Hematopoietic multipotent progenitor cell treated with erythropoietin and hydrocortisone succinate and interleukin-3 and kit ligand, for 6 days (in vitro differentiated cells): ENCODE data around the gene ATP1A1.

Experiments
- DNase-seq: peaks from one replicate; pipeline ENCODE4 v3.0.0-alpha.2; 2015

The ATP1A1 gene

DNA sequence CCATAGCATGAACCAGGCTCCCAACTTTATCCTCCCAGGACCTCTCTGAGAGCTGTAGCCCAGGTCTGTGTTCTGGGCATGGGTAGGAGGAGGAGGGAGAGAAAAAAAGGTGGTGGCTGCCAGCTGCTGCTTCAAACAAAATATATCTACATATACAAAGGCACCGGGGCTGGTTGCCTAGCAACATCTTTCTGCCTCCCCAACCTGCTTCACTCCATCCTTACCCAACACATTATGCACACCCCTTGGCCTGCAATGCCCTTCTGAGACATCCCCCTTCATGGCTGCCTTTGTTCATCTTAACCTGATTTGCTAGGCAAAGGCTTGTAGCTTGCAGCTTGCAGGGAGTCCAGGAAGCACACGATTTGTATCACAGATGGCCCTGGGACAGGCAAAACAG lies 27.2 kb upstream of the ATP1A1 start:
- no peak for DNase-seq

DNA sequence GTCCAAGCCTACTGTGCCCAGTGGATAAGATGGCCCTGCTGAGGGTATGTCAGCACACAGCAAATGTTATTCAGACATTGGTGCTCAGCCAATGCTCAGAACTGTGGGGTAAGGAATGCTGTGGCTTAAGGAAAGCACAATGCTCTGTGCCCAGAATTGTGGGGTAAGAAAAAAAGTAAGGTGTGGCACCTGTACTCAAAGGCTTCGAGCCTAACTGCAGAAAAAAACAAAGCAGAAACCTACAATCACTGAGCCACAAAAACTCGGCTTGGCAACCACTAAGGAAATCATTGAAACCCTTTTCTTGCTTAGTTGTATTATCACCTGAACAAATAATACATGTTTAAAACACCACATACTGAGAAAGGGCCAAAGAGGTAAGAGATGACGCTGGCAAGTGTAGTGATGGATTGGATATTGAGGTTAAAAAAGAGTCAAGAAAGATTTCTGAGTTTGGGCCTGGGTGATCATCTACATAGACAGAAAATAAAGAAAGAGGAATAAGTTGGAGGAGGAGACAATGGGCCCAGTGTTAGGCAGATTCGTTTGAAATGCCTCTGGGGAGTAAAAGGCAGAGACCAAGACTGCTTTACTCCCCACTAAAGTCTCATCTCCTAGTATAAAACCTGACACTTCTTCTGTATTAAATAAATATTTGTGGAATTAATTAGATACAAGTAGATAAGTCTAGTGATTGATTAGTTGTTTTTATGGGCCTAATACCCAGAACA lies 25.9 kb upstream of the ATP1A1 start:
- DNase-seq: no peak

DNA sequence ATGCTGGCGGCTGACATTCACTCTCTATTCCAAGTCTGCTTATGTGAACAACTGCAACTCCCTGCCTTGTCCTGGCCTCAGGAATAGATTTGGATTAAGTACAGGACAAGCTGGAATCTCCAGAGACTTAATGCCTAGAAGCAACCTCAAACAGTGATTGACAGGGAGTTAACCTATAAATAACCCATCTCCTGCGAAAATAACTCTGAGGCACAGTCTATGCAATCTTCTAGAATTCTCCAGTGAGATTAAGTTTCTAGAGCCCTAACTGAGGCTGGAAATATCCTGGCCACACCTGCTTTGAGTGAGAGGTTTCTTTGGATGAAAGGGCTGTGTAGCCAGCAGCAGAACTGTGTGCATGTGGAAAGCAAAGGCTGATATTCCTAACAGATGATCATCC lies 25.3 kb upstream of the ATP1A1 start:
- no peak for DNase-seq

DNA sequence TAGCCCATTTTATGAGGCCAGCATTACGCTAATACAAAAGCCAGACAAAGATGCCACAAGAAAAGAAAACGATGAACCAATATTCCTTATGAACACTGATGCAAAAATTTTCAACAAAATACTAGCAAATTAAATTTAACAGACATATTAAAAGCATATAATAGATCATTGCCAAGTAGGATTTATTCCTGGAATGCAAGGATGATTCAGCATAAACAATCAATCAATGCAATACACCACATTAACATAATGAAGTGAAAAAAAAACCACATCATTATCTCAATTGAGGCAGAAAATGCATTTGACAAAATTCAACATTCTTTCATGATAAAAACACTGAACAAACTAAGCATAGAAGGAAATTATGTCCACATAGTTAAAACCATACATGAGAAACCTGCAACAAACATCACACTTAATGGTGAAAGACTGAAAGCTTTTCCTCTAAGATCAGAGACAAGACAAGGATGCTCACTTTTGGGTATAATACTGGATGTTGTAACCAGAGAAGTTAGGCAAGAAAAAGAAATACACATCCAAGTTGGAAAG lies 22.9 kb upstream of the ATP1A1 start:
- DNase-seq: no peak

DNA sequence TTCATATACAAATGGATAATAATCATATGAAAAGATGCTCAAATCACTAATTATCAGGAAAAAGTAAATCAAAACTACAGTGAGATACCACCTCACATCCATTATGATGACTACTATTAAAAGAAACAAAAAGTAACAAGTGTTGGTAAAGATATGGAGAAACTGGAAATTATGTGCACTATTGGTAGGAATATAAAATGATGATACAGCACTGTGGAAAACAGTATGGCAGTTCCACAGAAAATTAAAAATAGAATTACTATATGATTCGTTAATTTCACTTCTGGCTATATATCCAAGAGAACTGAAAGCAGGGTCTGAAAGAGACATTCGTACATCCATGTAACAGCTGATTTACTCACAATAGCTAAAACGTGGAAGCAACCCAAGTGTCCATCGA lies 21.1 kb upstream of the ATP1A1 start:
- DNase-seq: no peak

DNA sequence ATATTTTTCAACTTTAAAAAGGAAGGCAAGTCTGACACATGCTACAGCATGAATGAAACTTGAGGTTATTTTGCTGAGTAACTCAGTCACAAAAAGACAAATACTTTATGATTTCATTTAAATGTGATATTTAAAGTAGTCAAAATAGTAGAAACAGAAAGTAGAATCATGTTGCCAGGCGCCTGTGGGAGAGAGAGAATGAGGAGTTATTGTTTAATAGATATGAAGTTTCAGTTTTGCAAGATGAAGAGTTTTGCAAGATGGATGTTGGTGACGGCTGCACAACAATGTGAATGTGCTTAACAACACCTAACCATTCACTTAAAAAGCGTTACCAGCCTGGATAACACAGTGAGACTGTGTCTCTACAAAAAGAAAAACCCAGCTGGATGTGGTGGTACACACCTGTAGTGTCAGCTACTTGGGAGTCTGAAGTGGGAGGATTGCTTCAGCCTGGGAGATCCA lies 20.7 kb upstream of the ATP1A1 start:
- DNase-seq: no peak

DNA sequence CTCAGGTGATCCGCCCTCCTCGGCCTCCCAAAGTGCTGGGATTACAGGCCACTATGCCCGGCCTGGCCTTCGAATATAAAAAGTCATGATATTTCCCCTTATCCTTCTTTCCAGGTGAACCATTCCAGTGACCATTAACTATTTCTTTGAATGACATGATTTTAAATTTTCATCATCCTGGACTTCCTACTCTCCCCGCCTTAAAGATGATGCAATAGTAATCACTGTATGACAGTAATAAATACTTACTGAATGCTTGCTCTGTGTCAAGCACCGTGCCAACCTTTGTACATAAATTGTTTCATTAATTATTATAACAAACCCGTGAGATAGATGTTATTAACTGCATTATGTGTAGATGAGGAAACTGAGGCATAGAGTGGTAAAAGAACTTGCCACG lies 19.9 kb upstream of the ATP1A1 start:
- no peak for DNase-seq

DNA sequence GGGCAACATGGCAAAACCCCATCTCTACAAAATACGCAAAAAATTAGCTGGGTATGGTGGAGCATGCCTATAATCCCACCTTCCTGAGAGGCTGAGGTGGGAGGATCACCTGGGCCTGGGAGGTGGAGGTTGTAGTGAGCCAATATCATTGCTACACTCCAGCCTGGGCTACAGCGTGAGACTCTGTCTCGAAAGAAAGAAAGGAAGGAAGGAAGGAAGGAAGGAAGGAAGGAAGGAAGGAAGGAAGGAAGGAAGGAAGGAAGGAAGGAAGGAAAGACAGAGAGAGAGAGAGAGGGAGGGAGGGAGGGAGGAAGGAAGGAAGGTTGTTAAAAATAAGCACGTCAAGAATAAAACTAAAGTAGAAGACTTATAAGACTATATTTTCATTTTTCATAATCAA lies 17.0 kb upstream of the ATP1A1 start:
- DNase-seq: no peak

DNA sequence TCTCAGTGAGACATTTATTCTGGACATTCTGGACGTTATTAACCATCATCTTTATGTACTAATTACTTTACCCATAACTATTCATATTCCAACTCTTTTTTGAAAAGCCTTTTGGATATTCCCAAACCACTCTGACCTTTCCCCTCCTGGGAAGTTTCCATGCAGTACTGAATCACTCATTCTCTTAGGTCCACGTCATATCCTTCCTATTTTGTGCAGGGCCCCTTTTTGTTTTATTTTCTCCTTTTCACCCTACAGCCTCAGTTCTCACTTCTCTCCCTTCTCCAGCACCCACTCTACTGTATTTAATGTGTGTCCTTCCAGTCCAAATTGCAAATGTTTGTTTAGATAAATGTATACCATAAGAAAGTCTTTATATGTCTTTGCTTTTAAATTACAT lies 16.4 kb upstream of the ATP1A1 start:
- no peak for DNase-seq

DNA sequence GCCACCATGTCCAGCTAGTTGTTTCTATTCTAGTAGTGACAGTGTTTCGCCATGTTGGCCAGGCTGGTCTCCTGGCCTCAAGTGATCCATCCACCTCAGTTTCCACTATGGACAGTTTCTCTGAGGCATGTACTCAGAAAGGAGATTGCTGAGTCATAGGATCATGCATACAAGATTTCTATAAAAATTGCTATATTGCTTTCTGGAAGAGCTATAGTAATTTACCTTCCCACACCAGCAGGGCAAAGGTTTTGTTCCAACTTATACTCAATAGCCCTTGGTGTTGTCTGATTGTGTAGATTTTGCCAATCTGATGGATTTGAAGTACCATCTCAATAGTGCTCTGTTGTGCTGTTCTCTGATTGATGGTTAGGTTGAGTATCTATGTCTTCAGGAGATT lies 15.6 kb upstream of the ATP1A1 start:
- no peak for DNase-seq

DNA sequence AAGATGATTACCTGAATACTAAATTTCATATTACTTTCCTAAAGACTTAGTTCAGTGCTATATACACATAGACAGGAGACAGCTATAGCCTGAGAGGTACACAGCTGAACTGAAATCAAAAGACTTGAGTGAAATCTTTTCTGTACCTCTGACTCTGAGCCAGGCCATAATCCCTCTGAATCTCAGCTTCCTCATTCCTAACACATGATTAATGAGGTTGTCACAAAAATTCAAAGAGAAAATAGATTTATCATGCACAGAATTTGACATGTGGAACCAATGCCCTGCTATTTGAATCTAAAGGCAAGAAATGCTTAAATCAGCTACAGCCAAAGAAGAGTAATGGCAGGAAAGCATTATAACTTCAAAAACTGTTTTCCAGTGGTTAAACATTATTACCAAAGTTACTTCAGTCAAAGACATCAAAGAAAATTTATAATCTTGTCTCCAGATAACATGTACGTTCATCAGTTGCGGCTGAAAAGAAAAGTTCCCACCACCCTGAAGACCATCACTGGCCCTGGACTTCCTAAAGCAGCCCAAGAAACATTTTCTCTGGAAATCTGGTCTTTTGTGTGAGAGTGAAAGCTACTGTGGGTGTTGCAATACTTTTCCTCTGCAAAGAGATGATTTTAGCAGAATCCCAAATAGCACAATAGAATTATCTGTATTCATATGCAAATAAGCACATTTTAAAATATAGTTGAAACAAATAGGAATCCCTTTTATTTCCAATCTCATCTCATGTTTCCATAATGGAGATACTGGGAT lies 13.8 kb upstream of the ATP1A1 start:
- DNase-seq: no peak

DNA sequence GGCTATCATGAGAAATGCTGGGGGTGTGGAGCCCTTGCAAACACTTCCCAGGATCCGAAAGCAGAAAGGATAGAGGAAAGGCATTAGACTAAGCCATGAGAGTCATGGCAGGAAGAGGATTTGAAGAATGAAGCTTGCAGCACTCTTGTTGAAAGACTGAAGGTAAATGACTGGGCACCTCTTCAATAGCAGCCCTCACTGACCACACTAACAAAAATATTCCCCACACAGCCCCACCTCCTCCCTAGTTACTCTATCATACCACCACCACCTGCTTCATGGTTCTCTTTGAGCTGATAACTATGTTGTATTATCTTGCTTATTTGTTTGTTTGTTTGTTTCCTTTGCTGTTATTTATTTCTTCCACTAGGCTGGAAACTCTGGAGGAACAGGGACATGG lies 13.2 kb upstream of the ATP1A1 start:
- no peak for DNase-seq

DNA sequence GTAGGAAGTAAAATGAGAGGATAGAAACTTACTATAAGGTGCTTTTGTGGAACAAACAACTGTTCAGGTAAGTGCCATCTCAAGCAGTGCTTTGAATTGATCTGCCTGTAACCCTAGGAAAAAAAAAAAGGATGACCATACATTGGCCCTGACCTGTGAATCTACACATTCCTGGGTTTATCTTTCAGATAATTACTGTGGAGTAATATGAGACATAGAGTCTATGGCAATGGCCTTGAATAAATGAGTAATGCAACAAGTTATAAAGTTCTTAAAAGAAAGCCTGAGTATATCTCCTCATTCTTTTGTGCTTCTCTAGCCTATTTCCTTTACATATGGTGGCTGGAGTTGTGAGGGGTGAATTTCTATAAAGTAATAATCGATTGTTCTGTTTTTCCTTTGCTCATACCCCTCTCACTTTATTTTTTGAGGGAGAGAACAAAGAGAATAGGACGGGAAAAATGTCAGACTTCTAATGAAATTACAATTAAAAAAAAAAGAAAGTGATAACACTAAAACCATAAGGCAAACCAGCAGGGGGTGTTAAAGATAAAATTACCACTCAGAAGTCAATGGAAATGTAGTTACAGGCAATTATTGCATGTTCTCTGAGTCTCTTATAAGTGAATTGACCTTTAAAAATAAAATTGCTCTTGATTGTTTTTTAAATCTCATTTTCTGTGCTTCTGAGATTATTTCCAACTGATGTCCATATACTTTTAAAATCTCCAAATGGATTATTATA lies 12.4 kb upstream of the ATP1A1 start:
- peak; percentile 76 for DNase-seq

DNA sequence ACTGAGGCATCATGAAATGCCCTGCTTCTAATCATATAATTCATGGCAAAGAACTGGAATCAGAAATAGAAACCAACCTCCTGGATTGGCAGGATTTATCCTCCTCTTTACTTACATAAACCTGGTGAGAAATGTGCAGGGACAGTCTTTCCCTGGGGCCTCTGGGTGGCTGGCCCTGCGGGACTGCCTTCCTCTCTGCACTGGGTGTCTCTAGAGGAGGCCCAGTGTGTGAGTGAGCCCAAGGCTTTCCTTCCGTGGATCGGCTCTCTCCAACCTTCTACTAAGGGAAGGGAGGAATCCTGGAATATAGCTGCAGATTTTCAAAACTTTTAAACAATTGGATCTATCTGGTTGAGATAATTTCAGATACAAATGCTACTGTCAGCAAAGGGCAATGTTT lies 11.4 kb upstream of the ATP1A1 start:
- DNase-seq: no peak

DNA sequence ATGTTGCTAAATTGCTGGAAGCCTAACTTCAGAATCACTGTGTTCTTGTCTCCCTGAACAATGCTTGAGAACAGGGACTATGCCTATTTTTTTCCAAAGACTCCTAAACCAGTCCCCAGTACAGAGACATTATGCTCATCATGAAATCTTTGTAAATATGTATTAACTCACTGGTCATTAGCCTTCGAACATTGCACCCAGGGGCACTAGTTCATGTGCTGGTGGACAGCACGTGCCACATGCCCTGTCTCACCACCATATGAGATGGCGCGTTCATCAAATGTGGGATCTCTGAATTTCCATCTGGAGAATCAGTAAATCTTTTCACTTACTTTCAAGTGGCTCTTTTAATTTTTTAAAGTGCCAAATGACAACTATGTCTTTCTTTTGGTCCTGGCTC lies 11.0 kb upstream of the ATP1A1 start:
- no peak for DNase-seq

DNA sequence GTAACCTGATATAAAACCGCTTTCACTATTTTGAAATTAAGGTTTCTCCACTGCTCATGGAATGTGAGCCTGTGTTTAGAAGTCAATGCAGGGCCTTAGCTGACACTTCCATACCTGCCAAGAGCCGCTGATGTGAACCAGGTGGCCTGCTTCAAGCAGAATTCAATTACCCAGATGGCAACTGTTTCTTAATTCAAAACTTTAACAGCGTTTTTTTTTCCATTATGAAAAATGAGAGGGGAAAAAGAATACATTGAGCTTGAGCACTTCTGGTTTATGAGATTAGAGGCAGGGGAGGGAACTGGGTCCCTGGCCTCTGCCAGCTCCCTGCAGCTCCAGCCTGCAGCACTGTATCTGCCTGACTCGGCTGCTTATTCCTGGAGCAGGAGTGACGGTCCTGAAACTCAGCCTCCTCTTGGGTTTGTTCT lies 7.7 kb upstream of the ATP1A1 start:
- DNase-seq: no peak

DNA sequence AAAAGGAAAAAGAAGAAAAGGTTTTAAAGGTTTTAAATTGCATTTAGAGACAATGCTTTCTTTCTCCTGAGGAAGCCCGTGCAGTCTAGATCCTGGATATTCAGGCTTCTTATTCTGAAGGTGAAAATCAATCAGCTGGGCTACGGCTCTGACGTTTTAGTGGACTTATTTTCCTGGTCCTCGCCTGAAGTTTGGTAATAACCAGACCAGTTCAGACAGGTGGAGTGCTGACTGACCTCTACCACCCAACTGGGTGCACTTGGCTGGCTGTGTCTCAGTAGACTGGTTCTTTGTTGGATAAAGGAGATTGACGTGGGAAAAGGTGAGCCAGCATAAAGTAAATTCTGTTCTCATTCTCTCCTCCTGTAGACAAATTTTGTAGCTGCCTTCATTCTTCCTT lies 7.2 kb upstream of the ATP1A1 start:
- no peak for DNase-seq

DNA sequence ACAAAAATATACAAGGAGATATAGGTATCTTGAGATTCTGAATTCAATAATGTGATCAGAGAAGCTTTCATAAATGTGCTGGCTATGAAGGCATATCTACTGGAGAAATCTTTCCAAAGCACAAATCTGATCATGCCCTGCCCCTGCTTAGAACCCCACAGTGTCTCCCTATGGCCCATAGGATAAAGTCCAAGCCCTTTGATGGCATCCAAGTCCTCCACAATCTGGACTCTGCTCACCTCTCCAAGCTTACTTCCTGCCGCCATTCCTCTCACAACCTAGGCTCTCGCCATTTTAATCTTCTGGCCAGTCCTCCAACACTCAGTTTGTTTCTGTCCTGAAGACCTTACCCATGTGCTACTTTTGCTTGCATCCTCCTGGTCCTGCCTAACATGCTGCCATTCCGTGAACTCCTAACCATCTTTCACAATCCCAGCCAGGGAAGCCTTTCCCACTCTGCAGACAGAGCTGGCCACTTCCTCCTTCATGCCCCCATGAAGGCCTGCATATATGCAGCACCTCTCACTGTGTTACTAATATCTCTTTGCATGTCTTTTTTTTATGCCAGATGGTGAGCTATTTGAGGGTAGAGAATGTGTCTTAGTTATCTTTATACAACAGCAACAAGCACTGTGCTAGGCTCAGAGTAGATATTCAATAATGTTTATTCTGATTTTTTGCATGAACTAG lies 5.6 kb upstream of the ATP1A1 start:
- no peak for DNase-seq

DNA sequence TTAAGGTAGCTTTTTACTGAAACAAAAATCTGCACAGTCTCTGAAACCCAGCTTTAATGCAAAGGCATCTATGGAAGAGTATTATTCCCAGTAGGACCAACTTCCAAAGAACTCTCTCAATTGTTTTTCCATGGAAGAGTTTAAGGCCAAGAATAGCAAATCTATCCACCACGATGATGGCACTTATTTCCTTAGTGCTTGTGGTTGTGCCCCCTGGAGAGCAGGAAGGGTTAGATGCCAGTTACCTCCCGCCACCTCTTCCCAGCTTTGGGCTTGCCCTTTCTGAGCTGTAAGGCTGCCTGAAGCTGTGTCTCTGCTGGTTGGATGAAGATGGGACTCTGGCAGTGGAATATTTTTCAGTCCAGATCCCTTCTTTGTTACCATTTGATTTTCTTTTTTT lies 4.8 kb upstream of the ATP1A1 start:
- DNase-seq: no peak

DNA sequence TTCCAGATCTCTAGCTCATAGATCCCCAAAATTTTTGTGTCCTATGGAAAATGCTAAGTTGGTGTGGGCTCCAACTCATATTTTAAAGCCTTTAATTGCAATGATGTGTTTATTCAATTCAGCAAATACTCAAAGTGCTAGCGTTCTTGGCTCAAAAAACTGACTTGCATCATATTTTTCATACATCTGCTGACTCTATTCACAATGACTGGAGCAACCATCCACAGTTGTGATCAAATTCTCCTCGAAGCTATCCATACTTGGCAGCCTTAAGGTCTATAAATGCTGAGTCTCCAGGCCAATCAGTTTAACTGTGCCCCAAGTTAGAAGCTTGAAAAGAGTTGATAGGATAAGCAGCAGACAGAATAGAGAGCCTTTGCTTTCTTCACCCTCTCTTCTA lies 2.9 kb upstream of the ATP1A1 start:
- no peak for DNase-seq

DNA sequence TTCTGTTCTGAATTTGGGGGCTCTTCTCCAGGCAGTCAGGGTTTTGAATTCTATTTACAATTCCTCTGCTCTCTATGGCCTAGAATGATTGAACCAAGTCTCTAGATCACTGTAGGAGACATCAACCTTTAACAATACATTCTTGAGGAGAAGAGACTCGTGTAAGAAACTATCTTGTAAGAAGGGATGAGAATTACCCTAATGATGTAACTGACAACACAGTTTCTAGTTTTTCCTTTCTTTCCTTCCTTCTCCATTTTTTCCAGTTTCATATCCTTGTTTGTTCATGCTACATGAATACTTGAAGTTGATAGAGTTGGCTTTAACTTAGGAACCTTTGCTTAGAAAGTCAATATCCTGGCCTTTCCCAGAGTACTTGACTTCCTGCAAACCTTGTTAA lies 1.3 kb upstream of the ATP1A1 start:
- no peak for DNase-seq

DNA sequence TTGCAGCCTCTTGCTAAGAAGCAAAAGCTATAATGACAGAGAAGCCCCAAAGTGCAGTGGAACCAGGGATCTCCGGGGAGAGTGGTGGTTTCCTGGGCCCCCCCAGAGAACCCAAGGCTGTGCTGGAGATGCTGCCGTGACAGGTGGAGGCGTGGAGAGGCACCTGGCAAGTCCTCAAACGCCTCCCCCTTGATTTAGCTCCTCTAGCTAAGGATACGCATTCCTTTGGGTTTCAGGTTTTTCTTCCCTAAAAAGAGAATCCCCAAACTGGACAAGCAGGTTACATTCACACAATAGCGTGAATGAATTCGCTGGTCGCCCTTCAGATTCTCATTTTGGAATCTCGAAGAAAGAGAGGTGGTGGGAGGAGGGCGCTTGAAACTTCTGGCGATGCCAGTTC lies 853 bp upstream of the ATP1A1 start:
- no peak for DNase-seq
